Measurements from ENCODE around the gene RAD51B. TPM values are rescaled to one million over a fixed set of nuclear protein-coding genes. Genes with fewer than 3 reads are reported as not detected.
A peak's percentile ranks its signal among the peaks of the same experiment; 100 is the strongest.

The RAD51B gene
- total and polyA plus RNA-seq, 3 donors from 2014 or later = 5.5 to 22.5 (median 19.1) TPM

- Histone ChIP-seq H3K27ac (no peak overlapping the region), H3K36me3 (ENCODE audit: low read depth, missing control alignments) (no peaks in the 10 kb centered on the region), H3K9me3 (no peaks in the 10 kb centered on the region), H3K4me1 (peaks cover 38% of the 10 kb centered on the region), H3K4me3 (no peak overlapping the region), H3K27me3 (no peaks in the 10 kb centered on the region)
- no peak for DNase-seq
- intact Hi-C loops (cut with DNase I; ENCODE audit: low total_unique reads) = no loop called here
- TF ChIP-seq CTCF (IDR thresholded peaks at IDR 0.05) (no peak), POLR2A (IDR thresholded peaks at IDR 0.05) (no peak)
- 49 to 70% methylated on average over 2 of the region's 2 CpGs for WGBS, 2 donors
Observed at GRCh38 chr14:68666236-68666635, 846.7 kb downstream of the RAD51B start.

DNA sequence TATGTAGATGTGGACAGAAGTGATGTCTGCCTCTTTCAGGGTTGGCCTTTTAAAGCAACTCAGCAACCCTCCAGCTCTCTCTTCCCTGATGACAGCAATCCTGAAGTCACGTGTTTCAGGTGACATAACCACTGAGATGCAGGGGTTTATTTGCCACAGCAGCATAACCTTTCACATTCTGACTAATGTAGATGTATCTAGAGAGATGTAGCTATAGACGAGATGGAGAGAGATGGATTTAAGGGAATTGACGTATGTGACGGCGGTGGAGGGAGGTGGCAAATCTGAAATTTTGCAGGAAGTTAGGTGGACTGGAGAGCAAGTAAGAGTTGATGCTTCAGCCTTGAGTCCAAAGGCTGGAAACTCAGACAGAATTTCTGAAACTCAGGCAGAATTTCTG is 847.3 kb downstream of the RAD51B start:
- H3K27ac ChIP-seq = no peak overlapping the region
- H3K27me3 ChIP-seq = no peaks in the 10 kb centered on the region
- intact Hi-C loops (cut with DNase I; ENCODE audit: low total_unique reads) = no loop called here
- DNase-seq = no peak
- H3K4me1 ChIP-seq = peaks cover 40% of the 10 kb centered on the region
- WGBS, 2 donors = 94 to 95% methylated on average over 5 of the region's 5 CpGs
- H3K36me3 ChIP-seq (ENCODE audit: low read depth, missing control alignments) = no peaks in the 10 kb centered on the region
- no peak overlapping the region for H3K4me3 ChIP-seq
- no peaks in the 10 kb centered on the region for H3K9me3 ChIP-seq
- no peak for TF ChIP-seq POLR2A (IDR thresholded peaks at IDR 0.05)
- TF ChIP-seq CTCF (IDR thresholded peaks at IDR 0.05) = no peak

DNA sequence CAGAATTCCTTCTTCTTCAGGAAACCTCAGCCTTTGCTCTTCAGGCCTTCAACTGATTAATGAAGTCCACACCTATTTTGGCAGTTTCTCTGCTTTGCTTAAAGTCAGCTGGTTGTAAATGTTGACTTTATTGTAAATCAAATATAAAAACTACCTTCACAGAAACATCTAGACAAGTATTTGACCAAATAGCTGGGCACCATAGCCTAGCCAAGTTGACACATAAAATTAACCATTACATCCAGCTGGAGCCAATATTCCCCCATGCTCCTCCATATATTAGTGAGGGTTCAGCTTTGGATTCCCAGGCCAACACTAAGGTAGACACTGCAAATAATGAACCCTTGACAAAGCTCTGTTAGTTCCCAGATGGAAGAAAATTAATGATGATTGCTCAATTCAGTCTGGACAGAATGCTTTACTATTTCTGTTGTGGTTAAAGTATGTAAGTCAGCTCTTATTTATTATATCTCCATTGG is 847.8 kb downstream of the RAD51B start:
- Histone ChIP-seq H3K27me3 (no peaks in the 10 kb centered on the region), H3K9me3 (no peaks in the 10 kb centered on the region), H3K36me3 (ENCODE audit: low read depth, missing control alignments) (no peaks in the 10 kb centered on the region), H3K4me1 (peaks cover 44% of the 10 kb centered on the region), H3K27ac (peak overlapping the region in 1 of 2 donors; percentile 43), H3K4me3 (no peak overlapping the region)
- no peak for TF ChIP-seq CTCF (IDR thresholded peaks at IDR 0.05)
- TF ChIP-seq POLR2A (IDR thresholded peaks at IDR 0.05) = no peak
- intact Hi-C loops (cut with DNase I; ENCODE audit: low total_unique reads) = no loop called here
- DNase-seq = no peak

GRCh38 chr14:68668028-68668427 is 848.4 kb downstream of the RAD51B start:
- no peak overlapping the region for H3K4me3 ChIP-seq
- H3K27ac ChIP-seq = peak overlapping the region in 1 of 2 donors; percentile 43
- no peak for DNase-seq
- TF ChIP-seq POLR2A (IDR thresholded peaks at IDR 0.05) (no peak), CTCF (IDR thresholded peaks at IDR 0.05) (no peak)
- peaks cover 47% of the 10 kb centered on the region for H3K4me1 ChIP-seq
- intact Hi-C loops (cut with DNase I; ENCODE audit: low total_unique reads) = no loop called here
- H3K9me3 ChIP-seq = no peaks in the 10 kb centered on the region
- WGBS, 2 donors = 91 to 97% methylated on average over 4 of the region's 4 CpGs
- no peaks in the 10 kb centered on the region for H3K36me3 ChIP-seq (ENCODE audit: low read depth, missing control alignments)
- no peaks in the 10 kb centered on the region for H3K27me3 ChIP-seq

GRCh38 chr14:68668531-68668930 is 849.0 kb downstream of the RAD51B start:
- Histone ChIP-seq H3K36me3 (ENCODE audit: low read depth, missing control alignments) (no peaks in the 10 kb centered on the region), H3K27me3 (no peaks in the 10 kb centered on the region), H3K9me3 (no peaks in the 10 kb centered on the region), H3K4me1 (peaks cover 47% of the 10 kb centered on the region), H3K27ac (no peak overlapping the region), H3K4me3 (no peak overlapping the region)
- intact Hi-C loops (cut with DNase I; ENCODE audit: low total_unique reads) = no loop called here
- 84 to 92% methylated on average over 7 of the region's 7 CpGs for WGBS, 2 donors
- DNase-seq = no peak
- no peak for TF ChIP-seq POLR2A (IDR thresholded peaks at IDR 0.05)
- no peak for TF ChIP-seq CTCF (IDR thresholded peaks at IDR 0.05)
